GM23248 (cell line): Measurements from ENCODE around the gene FUT1.
"Not testable (repeated sequence)": the region's sequence is repeated elsewhere in the genome, so short reads cannot be mapped to it uniquely, and the experiment has no call there.

Source experiments
- EZH2 ChIP-seq: fragments of 200-600 bp; sonication (generic); IDR thresholded peaks from 2 replicates; pipeline ENCODE4 v1.6.1; 2018; ENCODE audit warnings: antibody characterized with exemption, mild to moderate bottlenecking; ENCODE audit not compliant: insufficient read depth, poor library complexity, severe bottlenecking
- EZH2phosphoT487 ChIP-seq: fragments of 200-600 bp; sonication (generic); IDR thresholded peaks from 2 replicates; pipeline ENCODE4 v1.6.1; 2018; ENCODE audit warnings: antibody characterized with exemption, moderate library complexity, mild to moderate bottlenecking, low read depth; ENCODE audit not compliant: insufficient read depth

GRCh38 chr19:48787331-48787730 lies 34.9 kb upstream of the FUT1 start:
- not testable (repeated sequence) for TF ChIP-seq EZH2, EZH2phosphoT487
